ENCODE measurements around the gene CA6. TPM values are rescaled to one million over a fixed set of nuclear protein-coding genes. Genes with fewer than 3 reads are reported as not detected.

Gene CA6
- total RNA-seq, 2 experiments from 2014 or later: not detected

- Histone ChIP-seq H3K4me2 (ENCODE audit: low read length) (no peak overlapping the region), H3K4me3 (ENCODE audit: low read depth, low read length, poor library complexity, severe bottlenecking) (no peak overlapping the region), H3K9me3 (ENCODE audit: low read length) (no peaks in the 10 kb centered on the region), H4K20me1 (ENCODE audit: insufficient read depth, low read length) (no peaks in the 10 kb centered on the region), H3K36me3 (ENCODE audit: insufficient read depth, low read length) (no peaks in the 10 kb centered on the region), H3K4me1 (ENCODE audit: insufficient read depth, low read length, poor library complexity, severe bottlenecking) (no peaks in the 10 kb centered on the region), H3K79me2 (ENCODE audit: insufficient read depth, low read depth, low read length) (no peaks in the 10 kb centered on the region), H2AFZ (ENCODE audit: low read length) (no peak overlapping the region), H3K27ac (ENCODE audit: low read depth, low read length, poor library complexity, severe bottlenecking) (no peak overlapping the region), H3K9me2 (ENCODE audit: insufficient read depth, low read length) (no peaks in the 10 kb centered on the region)
- BruUV-seq (replicated peaks): no TSS peak
- no peak for DNase-seq (ENCODE audit: low spot score)
- POLR2A ChIA-PET: no interaction called here
- intact Hi-C loops (cut with micrococcal nuclease; ENCODE audit: unreplicated experiment): no loop called here
- CTCF ChIA-PET (ENCODE audit: unreplicated experiment): no interaction called here
- TF ChIP-seq EZH2phosphoT487 (IDR thresholded peaks at IDR 0.05; ENCODE audit: borderline replicate concordance, low read depth, low read length) (no peak), CTCF (conservative IDR thresholded peaks at IDR 0.05; ENCODE audit: low read length) (no peak)
These were observed 37.1 kb upstream of the CA6 start for GRCh38 chr1:8908388-8909151.

GRCh38 chr1:8910331-8910730 is 35.3 kb upstream of the CA6 start:
- no peaks in the 10 kb centered on the region for H3K36me3 ChIP-seq (ENCODE audit: insufficient read depth, low read length)
- H2AFZ ChIP-seq (ENCODE audit: low read length): no peak overlapping the region
- POLR2A ChIA-PET: no interaction called here
- no peaks in the 10 kb centered on the region for H3K9me2 ChIP-seq (ENCODE audit: insufficient read depth, low read length)
- intact Hi-C loops (cut with micrococcal nuclease; ENCODE audit: unreplicated experiment): no loop called here
- no peaks in the 10 kb centered on the region for H3K4me1 ChIP-seq (ENCODE audit: insufficient read depth, low read length, poor library complexity, severe bottlenecking)
- H3K9me3 ChIP-seq (ENCODE audit: low read length): no peaks in the 10 kb centered on the region
- H3K79me2 ChIP-seq (ENCODE audit: insufficient read depth, low read depth, low read length): no peaks in the 10 kb centered on the region
- no peaks in the 10 kb centered on the region for H4K20me1 ChIP-seq (ENCODE audit: insufficient read depth, low read length)
- no peak overlapping the region for H3K4me2 ChIP-seq (ENCODE audit: low read length)
- CTCF ChIA-PET (ENCODE audit: unreplicated experiment): no interaction called here
- DNase-seq (ENCODE audit: low spot score): no peak
- TF ChIP-seq CTCF (conservative IDR thresholded peaks at IDR 0.05; ENCODE audit: low read length) (no peak), EZH2phosphoT487 (IDR thresholded peaks at IDR 0.05; ENCODE audit: borderline replicate concordance, low read depth, low read length) (no peak)
- H3K27ac ChIP-seq (ENCODE audit: low read depth, low read length, poor library complexity, severe bottlenecking): no peak overlapping the region
- no peak overlapping the region for H3K4me3 ChIP-seq (ENCODE audit: low read depth, low read length, poor library complexity, severe bottlenecking)
- BruUV-seq (replicated peaks): no TSS peak

GRCh38 chr1:8910914-8911313 is 34.8 kb upstream of the CA6 start:
- intact Hi-C loops (cut with micrococcal nuclease; ENCODE audit: unreplicated experiment): no loop called here
- BruUV-seq (replicated peaks): no TSS peak
- H4K20me1 ChIP-seq (ENCODE audit: insufficient read depth, low read length): no peaks in the 10 kb centered on the region
- no peaks in the 10 kb centered on the region for H3K79me2 ChIP-seq (ENCODE audit: insufficient read depth, low read depth, low read length)
- H3K4me3 ChIP-seq (ENCODE audit: low read depth, low read length, poor library complexity, severe bottlenecking): no peak overlapping the region
- DNase-seq (ENCODE audit: low spot score): no peak
- no peak overlapping the region for H3K4me2 ChIP-seq (ENCODE audit: low read length)
- no peaks in the 10 kb centered on the region for H3K36me3 ChIP-seq (ENCODE audit: insufficient read depth, low read length)
- ChIA-PET CTCF (ENCODE audit: unreplicated experiment) (no interaction called here), POLR2A (no interaction called here)
- H3K4me1 ChIP-seq (ENCODE audit: insufficient read depth, low read length, poor library complexity, severe bottlenecking): no peaks in the 10 kb centered on the region
- H2AFZ ChIP-seq (ENCODE audit: low read length): no peak overlapping the region
- no peaks in the 10 kb centered on the region for H3K9me2 ChIP-seq (ENCODE audit: insufficient read depth, low read length)
- TF ChIP-seq CTCF (conservative IDR thresholded peaks at IDR 0.05; ENCODE audit: low read length): no peak
- no peak for TF ChIP-seq EZH2phosphoT487 (IDR thresholded peaks at IDR 0.05; ENCODE audit: borderline replicate concordance, low read depth, low read length)
- no peaks in the 10 kb centered on the region for H3K9me3 ChIP-seq (ENCODE audit: low read length)
- no peak overlapping the region for H3K27ac ChIP-seq (ENCODE audit: low read depth, low read length, poor library complexity, severe bottlenecking)
